GM21717 (cell line): ENCODE measurements around the gene NFYC.

ENCODE experiments used
- ATAC-seq: cut with Tn5 transposase; IDR thresholded peaks from one replicate; pipeline ENCODE4 v1.9.1; 2021; ENCODE audit warnings: mild to moderate bottlenecking, moderate library complexity; ENCODE audit not compliant: unreplicated experiment

Gene NFYC

DNA sequence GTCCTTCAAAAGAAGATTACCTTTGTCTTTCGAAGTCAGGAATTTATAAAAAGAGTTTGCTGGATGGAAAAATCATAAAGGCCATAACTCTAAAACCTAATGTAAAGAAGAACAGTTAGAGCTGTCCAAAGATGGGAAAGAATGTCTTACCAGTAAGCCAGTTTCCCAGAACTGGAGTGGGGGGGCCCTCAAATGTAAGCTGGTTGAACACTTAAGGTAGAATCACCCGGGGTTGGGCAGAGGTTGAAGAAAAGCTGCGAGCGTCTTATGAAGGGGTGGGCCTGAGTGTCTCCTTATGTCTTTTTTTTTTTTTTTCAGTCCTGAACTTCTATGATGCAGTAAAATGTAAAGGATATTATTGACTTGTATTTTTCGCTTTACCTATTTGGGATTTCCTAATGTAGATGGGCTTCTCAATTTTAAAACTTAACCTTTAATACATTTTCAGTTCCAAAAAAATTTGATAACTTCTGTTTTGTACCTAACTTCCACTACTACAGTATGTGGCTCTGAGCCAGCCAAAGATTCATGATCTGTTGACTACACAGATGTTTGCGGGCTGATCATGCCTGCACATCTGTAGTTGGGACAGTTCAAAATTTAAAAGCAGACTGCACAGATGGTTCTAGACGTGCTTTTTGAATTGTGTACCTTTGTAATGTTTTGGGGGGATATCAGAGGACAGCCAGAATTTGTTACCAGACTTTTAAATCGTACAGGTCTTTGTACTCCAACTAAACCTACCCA, 43.6 kb downstream of the NFYC start:
- no peak for ATAC-seq

DNA sequence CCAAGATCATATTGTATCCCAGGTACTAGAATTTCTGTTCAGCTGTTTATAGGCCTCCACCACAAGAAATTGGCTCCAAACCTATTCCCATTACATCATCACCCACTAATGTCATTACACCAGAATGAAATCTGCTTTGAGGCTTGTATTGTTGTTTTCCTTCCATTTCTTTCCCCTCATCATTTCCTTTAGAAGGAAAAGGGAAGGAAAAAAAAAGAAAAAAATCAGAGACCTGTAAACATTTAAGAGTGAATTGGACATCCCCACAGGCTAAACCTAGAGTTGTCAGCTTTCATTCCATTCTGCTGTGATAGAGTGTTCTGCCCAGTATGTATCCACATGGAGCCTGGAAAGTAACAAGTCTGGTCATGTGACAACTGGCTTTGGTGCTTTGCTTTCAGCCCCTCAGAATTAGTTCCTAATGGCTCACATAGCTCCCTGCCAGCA, 44.6 kb downstream of the NFYC start:
- no peak for ATAC-seq

DNA sequence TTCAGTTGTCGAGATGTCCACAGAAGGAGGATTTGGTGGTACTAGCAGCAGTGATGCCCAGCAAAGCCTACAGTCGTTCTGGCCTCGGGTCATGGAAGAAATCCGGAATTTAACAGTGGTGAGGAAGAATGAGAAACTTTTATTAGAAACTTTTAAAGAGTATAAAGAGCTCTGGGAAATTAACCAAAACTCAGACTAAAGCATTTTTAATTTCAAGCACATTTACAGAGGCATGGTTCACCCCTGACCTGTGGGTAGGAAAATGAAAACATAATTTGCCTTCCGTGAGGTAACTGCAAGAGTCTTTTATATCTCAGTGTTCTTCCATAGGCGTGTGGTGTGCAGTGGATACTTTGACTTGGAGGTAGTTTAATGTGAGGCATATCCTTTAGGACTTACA, 47.3 kb downstream of the NFYC start:
- no peak for ATAC-seq

DNA sequence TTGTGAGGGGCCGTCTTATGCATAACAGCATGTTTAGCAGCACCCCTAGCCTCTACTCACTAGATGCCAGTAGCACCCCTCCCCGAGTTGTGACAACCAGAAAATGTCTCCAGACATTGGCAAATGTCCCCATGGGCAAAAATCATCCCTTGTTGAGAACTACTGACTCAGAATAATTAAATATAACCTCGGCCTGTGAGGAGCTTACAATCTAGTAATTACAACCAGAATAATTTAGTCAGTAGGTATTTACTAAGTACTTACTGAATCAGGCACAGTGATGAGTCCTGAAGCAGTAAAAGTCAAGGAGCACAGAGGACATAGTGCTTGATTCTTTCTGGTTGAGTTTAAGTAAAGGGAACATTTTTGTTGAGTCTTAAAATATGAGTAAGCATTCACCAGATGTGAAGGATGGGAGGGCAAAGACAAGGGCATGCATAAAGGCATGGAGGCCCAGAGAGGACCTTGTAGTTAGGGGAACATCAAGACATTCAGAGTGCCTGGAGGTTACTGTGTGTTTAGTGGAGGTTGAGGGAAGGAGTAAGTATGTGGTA, 48.0 kb downstream of the NFYC start:
- no peak for ATAC-seq

DNA sequence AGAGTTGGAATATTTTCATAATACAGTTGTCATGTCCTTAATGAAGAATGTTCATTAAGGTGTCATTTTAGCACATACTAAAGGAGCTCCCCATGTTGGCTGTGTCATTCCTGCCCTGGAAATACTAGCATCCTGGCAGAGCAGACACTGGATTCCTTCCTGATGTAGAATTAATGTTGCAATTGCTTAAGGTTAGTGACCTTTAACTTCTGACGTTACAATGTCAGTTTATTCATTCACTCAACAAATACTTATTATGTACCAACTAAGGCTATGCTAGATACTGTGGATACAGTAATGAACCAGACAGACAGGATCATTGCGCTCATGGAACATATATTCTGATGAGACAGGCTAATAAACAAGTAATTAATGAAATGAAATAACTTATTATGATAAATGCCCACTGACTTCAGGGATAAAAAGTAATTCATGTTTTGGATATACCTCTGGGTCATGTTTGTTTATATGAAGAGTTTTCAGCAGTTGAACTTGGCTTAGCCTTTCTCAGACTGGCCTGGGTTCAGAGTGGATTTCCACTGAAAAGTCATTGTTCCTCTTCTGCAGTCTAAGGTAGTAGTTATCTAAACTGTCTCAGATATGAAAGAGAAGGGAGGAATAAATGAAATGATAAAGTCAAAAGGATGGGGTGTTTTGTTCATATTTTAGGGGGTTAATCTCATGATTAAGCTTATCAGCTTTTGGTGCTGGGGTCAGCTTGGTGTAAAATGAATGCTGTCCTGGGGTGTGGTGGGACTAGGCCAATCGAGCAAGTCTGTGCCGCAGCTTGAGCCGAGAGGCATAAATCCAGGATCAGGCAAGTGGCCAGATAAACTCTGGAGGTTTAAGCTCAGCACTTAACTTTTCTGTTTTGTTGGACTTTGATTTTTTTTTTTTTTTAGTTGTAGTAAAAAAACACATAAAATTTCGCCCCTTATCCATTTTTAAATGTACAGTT, 48.8 kb downstream of the NFYC start:
- no peak for ATAC-seq

DNA sequence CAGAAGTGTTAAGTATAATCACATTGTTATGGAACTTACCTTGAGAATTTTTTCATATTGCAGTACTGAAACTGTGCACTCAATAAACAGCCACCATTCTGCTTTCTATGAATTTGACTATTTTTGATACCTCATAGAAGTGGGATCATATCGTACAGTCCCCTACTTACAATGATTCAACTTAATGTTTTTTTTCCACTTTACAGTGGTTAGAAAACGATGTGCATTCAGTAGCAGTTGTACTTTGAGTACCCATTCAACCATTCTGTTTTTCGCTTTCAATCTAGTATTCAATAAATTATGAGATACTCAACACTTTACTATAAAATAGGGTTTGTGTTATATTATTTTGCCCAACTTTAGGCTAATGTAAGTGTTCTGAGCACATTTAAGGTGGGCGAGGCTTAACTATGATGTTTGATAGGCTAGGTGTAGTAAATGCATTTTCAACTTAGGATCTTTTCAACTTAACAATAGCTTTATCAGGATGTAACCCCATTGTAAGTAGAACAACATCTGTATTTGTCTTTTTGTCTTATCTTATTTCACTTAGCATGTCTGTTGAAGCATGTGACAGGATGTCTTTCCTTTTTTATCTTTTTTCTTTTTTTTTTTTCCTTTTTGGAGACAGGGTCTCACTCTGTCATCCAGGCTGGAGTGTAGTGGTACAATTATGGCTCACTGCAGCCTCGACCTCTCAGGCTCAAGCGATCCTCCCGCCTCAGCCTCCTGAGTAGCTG, 49.7 kb downstream of the NFYC start:
- no peak for ATAC-seq

DNA sequence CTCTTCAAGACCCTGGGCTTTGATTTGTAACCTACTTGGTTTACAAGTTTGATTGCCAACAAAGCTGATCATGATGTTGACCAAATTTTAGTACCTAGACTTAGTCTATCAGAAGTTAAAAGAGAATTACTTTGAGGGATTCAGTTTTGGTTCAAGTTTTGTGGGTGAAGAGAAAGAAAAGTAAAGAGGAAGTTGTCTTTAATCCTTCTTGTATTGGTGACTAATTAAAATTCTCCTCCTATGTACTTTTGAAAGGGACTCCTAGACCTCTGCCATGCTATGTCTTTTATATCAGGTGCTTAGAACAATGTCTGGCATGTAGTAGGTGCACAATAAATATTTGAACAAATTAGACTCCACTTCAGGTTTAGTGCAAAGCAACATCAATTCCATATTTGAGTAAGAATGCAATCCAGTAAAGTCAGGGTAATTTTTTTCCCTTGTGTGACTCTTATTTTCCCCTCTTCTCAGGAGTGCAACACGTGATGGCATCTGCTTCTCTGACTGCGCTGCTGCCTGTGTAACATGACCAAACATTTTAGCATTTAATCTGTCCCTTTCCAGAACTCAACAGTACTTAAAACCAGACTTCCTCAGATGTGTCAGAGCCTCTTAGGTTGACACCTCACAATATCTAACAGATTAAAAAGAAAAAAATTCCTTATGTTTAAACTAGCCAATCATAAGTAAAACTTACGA, 51.0 kb downstream of the NFYC start:
- ATAC-seq: no peak

DNA sequence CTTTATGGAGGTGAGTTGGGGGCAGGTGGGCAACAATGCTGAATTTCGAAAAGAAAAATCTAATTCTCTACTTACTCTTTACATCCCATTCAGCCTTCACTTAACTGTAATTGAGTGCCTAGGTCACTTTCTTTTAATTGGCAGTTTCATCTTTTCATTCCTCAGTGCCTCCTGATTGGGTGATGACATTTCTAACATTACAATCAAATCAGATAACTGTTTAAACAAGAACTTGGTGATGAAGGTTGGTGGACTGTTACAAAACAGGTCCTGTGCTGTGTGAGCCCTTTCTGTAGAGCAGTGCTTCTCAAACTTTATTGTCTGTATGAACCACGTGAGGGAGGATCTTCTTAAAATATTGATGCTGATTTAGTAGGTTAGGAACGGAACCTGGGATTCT, 51.9 kb downstream of the NFYC start:
- no peak for ATAC-seq

DNA sequence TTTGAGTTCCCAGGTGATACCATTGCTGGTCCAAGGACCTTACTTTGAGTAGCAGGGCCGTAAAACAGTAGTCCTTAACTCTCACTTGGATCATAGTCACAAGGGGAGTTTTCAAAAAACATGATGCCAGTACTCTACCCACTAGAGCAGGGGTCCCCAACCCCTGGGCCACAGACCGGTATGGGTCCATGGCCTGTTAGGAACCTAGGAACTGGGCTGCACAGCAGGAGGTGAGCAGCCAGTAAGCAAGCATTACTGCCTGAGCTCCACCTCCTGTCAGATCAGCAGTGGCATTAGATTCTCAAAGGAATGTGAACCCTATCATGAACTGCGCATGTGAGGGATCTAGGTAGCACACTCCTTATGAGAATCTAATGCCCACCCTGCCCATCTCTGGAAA, 52.4 kb downstream of the NFYC start:
- no peak for ATAC-seq

DNA sequence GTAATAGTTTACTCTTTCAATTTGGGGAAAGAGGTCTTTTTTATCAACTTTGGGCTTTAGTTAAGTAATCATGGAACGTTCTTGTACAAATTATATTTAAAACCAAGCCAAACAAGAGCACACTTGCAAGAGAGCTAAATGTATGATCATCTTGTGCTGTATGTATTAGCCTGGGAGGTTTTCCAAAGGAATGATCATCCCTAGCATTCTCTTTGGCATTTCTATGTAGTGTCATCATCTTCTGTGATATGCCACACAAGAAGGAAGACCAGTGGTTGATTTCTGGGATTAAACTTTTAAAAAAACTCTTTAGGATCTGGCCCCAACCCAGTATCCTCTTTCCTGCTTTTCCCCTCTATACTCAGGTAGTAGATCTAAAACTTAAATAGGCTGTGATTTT, 53.7 kb downstream of the NFYC start:
- ATAC-seq: no peak

DNA sequence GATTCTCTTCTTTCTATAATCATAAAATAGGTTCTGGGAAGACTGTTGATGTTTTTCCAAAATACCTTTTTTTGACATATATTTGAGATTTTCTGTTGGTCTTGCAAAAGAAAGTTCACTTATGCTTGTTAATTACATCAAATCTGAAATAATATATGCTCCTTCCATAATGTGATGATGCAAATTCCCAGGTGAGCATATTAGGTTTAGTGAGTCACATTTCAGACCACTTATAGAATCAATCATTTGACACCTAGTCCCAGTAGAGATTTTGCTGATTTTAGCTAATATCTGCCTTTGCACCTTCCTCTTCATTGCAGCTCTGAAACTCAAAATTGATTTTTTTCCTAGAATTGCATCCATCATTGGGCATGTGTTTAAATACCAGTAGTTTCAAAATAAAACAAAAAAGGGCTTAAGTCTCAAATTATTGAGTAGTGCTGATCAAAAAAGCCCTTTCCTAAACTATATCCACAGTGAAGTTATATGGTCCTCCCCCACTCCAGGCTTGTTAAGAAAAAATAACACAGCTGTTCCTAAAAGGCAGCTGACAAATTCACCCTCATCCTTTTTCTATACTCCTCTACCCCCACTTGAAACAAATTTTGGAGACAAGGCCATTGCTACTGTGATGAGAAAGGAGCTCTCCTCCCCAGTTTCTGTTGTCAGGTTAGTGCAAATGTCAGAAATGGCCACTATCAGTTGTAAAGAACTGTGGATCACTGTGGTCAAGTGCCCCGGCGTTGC, 55.0 kb downstream of the NFYC start:
- no peak for ATAC-seq

DNA sequence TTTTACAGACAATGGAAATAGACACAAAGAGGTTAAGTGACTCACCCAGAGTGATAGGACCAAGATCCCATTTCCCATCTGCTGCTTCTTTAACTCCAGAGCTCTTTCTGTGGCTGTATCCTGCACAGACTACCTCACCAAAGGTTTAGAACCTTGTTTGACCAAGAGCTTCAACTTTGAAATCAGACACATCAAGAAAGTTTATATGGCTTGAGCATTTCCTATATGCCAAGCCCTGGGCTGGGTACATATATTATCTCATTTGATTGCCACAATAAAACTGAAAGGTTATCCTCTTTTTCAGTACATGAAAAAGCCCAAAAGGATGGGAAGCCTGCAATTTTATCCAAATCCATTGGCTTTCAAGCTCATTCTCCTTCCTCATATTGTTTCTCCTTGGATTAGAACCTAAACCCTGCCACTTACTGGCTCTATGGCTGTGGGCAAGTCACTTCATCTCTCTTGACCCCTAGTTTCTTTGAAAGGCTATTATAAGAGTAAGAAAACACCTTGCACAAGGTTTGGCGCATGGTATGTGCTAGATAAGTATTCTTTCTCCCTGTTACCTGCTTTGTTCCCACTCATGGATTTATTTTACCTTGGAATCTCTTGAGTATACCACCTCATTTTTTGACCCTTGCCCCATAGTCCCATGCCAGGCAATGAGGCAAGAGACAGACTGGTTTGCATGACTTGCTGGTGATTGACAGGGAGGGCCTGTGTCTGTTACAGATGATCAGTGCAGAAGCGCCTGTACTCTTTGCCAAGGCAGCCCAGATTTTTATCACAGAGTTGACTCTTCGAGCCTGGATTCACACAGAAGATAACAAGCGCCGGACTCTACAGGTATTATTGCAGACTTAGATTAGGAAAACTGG, 57.6 kb downstream of the NFYC start:
- no peak for ATAC-seq

DNA sequence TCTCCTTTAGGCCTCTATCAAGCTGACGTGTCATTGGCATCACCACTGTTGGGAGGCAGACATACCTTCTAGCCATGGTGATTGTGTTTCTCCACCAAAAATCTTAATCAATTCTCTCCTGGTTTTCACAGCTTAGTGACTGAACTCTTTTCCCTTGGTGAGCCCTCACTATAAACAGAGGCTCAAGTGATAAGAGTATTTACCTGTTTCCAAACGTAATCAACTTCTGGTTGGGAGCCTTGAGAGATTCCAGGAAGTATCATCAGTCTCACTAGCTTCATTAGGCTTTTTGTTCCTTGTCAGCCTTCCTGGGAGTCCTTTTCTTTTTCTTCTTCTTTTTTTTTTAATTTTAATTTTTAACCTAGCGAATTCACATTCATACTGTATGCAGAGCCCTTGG, 58.3 kb downstream of the NFYC start:
- ATAC-seq: no peak

DNA sequence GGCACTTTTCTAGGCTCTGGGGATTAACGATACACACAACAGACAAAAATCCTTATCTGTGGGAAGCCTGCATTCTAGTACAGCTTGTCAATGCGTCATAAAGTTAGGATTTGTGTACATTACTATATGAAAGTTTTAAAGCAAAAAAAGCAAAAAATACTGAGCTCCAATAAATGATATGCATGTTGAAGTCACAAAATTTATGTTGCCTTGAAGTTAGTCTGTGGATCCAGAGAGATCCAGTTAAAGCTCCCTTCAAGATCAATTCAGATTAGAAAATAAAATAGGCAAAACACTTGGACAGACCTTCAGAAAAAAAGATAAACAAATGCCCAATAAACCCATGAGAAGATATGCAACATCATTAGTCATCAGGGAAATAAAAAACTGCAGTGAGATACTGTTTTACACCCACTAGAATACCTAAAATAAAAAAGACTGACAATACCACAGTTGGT, 59.0 kb downstream of the NFYC start:
- ATAC-seq: no peak

DNA sequence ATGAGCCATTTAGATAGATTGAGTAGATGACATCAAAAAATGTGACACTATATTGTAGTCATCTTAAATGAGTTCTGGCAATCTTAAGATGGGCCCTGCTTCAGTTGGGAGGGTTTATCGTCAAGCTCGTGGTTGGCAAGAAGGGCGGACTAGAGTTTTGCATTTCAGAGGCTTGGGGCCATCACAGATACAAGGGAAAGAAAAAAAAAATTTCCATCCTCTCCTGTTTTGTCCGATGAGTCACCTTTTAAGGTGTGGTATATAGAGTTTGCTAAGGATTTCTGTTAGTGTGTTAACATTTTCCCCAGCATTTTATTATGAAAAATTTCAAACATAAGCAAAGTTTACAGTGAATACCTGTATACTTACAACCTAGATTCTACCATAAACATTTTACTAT, 60.3 kb downstream of the NFYC start:
- no peak for ATAC-seq

DNA sequence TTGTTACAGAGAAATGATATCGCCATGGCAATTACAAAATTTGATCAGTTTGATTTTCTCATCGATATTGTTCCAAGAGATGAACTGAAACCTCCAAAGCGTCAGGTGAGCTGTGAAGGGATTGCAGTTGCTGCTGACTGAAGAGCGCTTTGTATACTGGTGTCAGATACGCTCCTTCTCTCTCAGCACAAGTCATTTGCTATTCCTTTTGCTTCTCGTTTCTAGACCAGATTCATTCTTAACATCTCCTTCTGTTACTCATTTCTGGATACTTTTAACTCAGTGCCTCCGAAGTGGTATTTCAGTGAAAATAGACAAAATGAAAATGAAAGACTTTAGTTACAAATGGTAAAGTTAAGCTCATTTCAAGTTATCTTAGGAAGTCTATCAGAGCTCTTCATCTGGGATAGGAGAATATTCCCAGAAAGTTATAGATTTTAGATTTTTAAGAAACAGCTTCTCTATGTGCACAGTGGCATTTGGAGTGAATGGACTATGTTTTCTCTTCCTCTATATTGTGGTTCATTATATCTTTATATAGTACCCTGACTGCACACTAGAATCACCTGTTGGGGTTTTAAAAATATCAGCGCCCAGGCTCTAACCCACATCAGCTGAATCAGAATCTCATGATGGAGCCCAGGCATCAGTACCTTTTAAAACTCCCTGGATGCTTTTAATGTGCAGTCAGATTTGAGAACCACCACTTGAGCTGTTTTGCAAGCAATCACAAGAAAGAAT, 61.8 kb downstream of the NFYC start:
- ATAC-seq: peak; percentile 71

DNA sequence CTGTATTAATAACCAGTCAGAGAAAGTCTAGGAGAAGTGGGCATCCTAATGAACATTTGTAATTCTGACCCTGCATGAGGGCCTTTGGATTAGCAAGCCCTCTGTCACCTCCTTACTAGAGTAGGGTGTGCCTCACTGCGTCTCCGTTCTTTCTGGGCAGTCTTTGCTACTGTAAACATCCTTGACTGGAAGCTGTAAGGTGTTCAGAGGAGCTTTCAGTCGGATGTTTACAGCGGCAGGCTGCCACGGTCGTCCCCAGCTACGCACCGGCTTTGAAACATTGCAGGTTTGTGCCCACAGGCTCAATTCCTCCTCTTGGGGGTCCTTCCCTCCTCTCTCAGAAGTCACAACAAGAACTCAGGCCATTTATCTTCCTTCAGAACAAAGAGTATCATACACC, 62.7 kb downstream of the NFYC start:
- no peak for ATAC-seq

DNA sequence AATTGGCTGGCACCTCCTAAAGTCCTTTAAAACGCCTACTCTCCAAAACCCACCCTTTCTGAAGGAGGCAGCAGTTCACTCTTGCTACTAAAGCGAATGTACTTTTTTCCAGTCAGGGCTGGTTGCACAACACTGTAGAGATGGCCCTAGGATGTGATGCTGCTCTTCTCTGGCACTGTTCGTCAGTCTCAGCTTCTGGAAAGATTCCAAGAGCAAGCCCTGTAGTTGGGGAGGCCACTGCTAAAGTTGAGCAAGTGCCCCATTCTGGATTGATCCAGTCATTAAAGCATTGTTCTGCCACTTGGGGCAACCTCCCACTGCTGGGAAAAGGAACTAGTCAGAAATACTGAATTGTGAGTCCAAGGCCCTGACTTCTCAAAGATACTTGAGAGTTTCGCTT, 63.6 kb downstream of the NFYC start:
- ATAC-seq: no peak
